ENCODE measurements around the gene TRPM3.

DNA sequence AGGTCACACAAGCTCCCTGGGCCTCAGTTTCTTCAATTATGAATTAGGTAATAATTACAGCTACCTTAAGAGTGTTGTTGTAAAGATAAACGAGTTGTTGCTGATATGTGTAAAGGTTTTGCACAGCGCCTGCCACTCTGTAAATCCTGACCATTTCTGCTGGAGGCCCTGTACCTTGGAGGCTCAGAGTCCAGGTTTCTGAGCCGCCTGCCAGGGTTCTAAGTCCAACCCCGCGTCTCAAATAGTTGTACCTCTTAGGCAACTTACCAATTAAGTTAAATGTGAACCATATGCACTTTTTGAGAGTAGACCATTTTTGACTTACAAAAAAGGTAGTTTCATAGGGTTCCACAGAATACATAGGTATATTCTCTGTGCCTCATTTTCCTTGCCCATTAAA is 550.2 kb downstream of the TRPM3 start:
- TF ChIP-seq ESRRG (CRISPR knock-in tag; IDR thresholded peaks at IDR 0.05) (no peak), PPARA (CRISPR knock-in tag; IDR thresholded peaks at IDR 0.05; ENCODE audit: borderline replicate concordance) (no peak), ARNTL (CRISPR knock-in tag; IDR thresholded peaks at IDR 0.05; ENCODE audit: borderline replicate concordance, low read depth) (no peak), GLIS3 (CRISPR knock-in tag; IDR thresholded peaks at IDR 0.05) (no peak)
- TF ChIP-seq, protein P1, sequence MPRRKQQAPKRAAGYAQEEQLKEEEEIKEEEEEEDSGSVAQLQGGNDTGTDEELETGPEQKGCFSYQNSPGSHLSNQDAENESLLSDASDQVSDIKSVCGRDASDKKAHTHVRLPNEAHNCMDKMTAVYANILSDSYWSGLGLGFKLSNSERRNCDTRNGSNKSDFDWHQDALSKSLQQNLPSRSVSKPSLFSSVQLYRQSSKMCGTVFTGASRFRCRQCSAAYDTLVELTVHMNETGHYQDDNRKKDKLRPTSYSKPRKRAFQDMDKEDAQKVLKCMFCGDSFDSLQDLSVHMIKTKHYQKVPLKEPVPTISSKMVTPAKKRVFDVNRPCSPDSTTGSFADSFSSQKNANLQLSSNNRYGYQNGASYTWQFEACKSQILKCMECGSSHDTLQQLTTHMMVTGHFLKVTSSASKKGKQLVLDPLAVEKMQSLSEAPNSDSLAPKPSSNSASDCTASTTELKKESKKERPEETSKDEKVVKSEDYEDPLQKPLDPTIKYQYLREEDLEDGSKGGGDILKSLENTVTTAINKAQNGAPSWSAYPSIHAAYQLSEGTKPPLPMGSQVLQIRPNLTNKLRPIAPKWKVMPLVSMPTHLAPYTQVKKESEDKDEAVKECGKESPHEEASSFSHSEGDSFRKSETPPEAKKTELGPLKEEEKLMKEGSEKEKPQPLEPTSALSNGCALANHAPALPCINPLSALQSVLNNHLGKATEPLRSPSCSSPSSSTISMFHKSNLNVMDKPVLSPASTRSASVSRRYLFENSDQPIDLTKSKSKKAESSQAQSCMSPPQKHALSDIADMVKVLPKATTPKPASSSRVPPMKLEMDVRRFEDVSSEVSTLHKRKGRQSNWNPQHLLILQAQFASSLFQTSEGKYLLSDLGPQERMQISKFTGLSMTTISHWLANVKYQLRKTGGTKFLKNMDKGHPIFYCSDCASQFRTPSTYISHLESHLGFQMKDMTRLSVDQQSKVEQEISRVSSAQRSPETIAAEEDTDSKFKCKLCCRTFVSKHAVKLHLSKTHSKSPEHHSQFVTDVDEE (CRISPR knock-in tag; IDR thresholded peaks at IDR 0.05) = no peak

Data from SK-N-SH treated with all-trans-retinoic acid at 6 μM for 48 hours (cell line).